ENCODE measurements around the gene DTX1.

The DTX1 gene

GRCh38 chr12:113056631-113057488 lies at the start of gene DTX1:
DTX1 (plus strand) TSS chr12:113056730; CDS start chr12:113058193, 1,463 bp downstream.
- DNase-seq = no peak

GRCh38 chr12:113007166-113007565 lies 49.4 kb upstream of the DTX1 start:
- no peak for DNase-seq

- no peak for DNase-seq
Measured at GRCh38 chr12:113010701-113011100, 45.8 kb upstream of the DTX1 start.

- DNase-seq = no peak
Measured at GRCh38 chr12:113014565-113014964, 42.0 kb upstream of the DTX1 start.

GRCh38 chr12:113016796-113017195 lies 39.7 kb upstream of the DTX1 start:
- no peak for DNase-seq

- peak; percentile 36 for DNase-seq
Measured at GRCh38 chr12:113019025-113019424, 37.5 kb upstream of the DTX1 start.

- no peak for DNase-seq
Measured at GRCh38 chr12:113021500-113021899, 35.0 kb upstream of the DTX1 start.

- DNase-seq = no peak
Measured at GRCh38 chr12:113022563-113023297, 33.8 kb upstream of the DTX1 start.

- DNase-seq = no peak
Measured at GRCh38 chr12:113027726-113028125, 28.8 kb upstream of the DTX1 start.

GRCh38 chr12:113030875-113031525 lies 25.5 kb upstream of the DTX1 start:
- peak; percentile 57 for DNase-seq

GRCh38 chr12:113039911-113040445 lies 16.6 kb upstream of the DTX1 start:
- no peak for DNase-seq

- no peak for DNase-seq
Measured at GRCh38 chr12:113040722-113041171, 15.8 kb upstream of the DTX1 start.

- no peak for DNase-seq
Measured at GRCh38 chr12:113041560-113041959, 15.0 kb upstream of the DTX1 start.

- no peak for DNase-seq
Measured at GRCh38 chr12:113043240-113043639, 13.3 kb upstream of the DTX1 start.

GRCh38 chr12:113044516-113044915 lies 12.0 kb upstream of the DTX1 start:
- no peak for DNase-seq

GRCh38 chr12:113048716-113049127 lies 7.8 kb upstream of the DTX1 start:
- no peak for DNase-seq

- peak; percentile 78 for DNase-seq
Measured at GRCh38 chr12:113049976-113050742, 6.4 kb upstream of the DTX1 start.

GRCh38 chr12:113050795-113051194 lies 5.7 kb upstream of the DTX1 start:
- no peak for DNase-seq

- no peak for DNase-seq
Measured at GRCh38 chr12:113051759-113052158, 4.8 kb upstream of the DTX1 start.

GRCh38 chr12:113052326-113052725 lies 4.2 kb upstream of the DTX1 start:
- no peak for DNase-seq

GRCh38 chr12:113054948-113055486 lies 1.5 kb upstream of the DTX1 start:
- no peak for DNase-seq

All from 8988T (cell line).